Measurements from ENCODE around the gene CDK17.

GRCh38 chr12:96352161-96352835 lies 47.9 kb downstream of the CDK17 start:
- TF ChIP-seq CTCF (IDR thresholded peaks at IDR 0.05) (no peak), POLR2A (IDR thresholded peaks at IDR 0.05) (no peak)
